Mammary epithelial cell (primary cell): ENCODE measurements around the gene ACSS2.

Source experiments
- CTCF ChIP-seq, 2 donors: IDR thresholded peaks in 1 of 2; conservative IDR thresholded peaks in 1 of 2; 2 replicates each; pipeline ENCODE4 v1.5.1; 2011 to 2012; ENCODE audit warnings: inconsistent platforms in 2 of 2, low read length in 2 of 2, mild to moderate bottlenecking in 2 of 2, control low read depth in 1 of 2, low read depth in 1 of 2; ENCODE audit not compliant: insufficient read depth in 1 of 2; ENCODE audit errors: extremely low read depth in 1 of 2
- EZH2 ChIP-seq: IDR thresholded peaks from 2 replicates; pipeline ENCODE4 v1.6.1; 2012; ENCODE audit warnings: low read length, inconsistent platforms, borderline replicate concordance

- TF ChIP-seq CTCF (conservative IDR thresholded peaks at IDR 0.05 in 1 of 2, IDR thresholded peaks at IDR 0.05 in 1 of 2; ENCODE audit: extremely low read depth in 1 of 2, insufficient read depth in 1 of 2, low read depth in 1 of 2, low read length in 2 of 2) (no peak), EZH2 (no peak)
These were observed 78.5 kb downstream of the ACSS2 start for GRCh38 chr20:34954904-34955230.
